GM18867 (cell line): ENCODE results near the gene BLOC1S1.

Source experiments
- ATAC-seq: cut with Tn5 transposase; IDR thresholded peaks from one replicate; pipeline ENCODE4 v1.9.1; 2021; ENCODE audit warnings: mild to moderate bottlenecking, moderate library complexity; ENCODE audit not compliant: unreplicated experiment

Gene BLOC1S1

GRCh38 chr12:55726971-55727370 is 11.1 kb downstream of the BLOC1S1 start:
- ATAC-seq: no peak

- no peak for ATAC-seq
These were observed 11.9 kb downstream of the BLOC1S1 start for GRCh38 chr12:55727643-55728185.

- peak; percentile 22 for ATAC-seq
These were observed 12.5 kb downstream of the BLOC1S1 start for GRCh38 chr12:55728186-55728938.

GRCh38 chr12:55728939-55729818 is 13.3 kb downstream of the BLOC1S1 start, which contains the start of gene CD63:
TSS of gene CD63 (minus strand) at chr12:55729009. CDS start at chr12:55728341, 668 bp downstream.
- ATAC-seq: peak; percentile 73

GRCh38 chr12:55729819-55730818 is 14.3 kb downstream of the BLOC1S1 start:
- peak; percentile 30 for ATAC-seq

- ATAC-seq: no peak
These were observed 16.4 kb downstream of the BLOC1S1 start for GRCh38 chr12:55732288-55732687.

- no peak for ATAC-seq
These were observed 17.2 kb downstream of the BLOC1S1 start for GRCh38 chr12:55733021-55733555.

GRCh38 chr12:55733858-55734257 is 18.0 kb downstream of the BLOC1S1 start:
- no peak for ATAC-seq

- ATAC-seq: no peak
These were observed 18.7 kb downstream of the BLOC1S1 start for GRCh38 chr12:55734595-55734994.

GRCh38 chr12:55736076-55736475 is 20.2 kb downstream of the BLOC1S1 start:
- no peak for ATAC-seq

- peak; percentile 39 for ATAC-seq
These were observed 21.1 kb downstream of the BLOC1S1 start for GRCh38 chr12:55736780-55737580.

- no peak for ATAC-seq
These were observed 21.8 kb downstream of the BLOC1S1 start for GRCh38 chr12:55737581-55738122.

GRCh38 chr12:55738123-55739024 is 22.5 kb downstream of the BLOC1S1 start:
- ATAC-seq: peak; percentile 84

GRCh38 chr12:55739025-55739378 is 23.2 kb downstream of the BLOC1S1 start:
- no peak for ATAC-seq

- no peak for ATAC-seq
These were observed 26.3 kb downstream of the BLOC1S1 start for GRCh38 chr12:55741931-55742680.

GRCh38 chr12:55742719-55743405 is 27.0 kb downstream of the BLOC1S1 start, which contains the start of gene GDF11:
TSS of gene GDF11 (plus strand) at chr12:55743122. CDS start at chr12:55743317, 195 bp downstream.
- ATAC-seq: peak; percentile 36
